SK-MEL-5 (cell line): ENCODE measurements around the gene GUCD1. TPM values are rescaled to one million over a fixed set of nuclear protein-coding genes. Genes with fewer than 3 reads are reported as not detected.

ENCODE experiments used
- DNase-seq: peaks from one replicate; pipeline ENCODE4 v3.0.0-alpha.2; 2016; ENCODE audit warnings: low read depth, low spot score
- in situ Hi-C: cut with HindIII; loops from 2 replicates; pipeline ENCODE4 v1.10.0; 2016; ENCODE audit warnings: low sequenced_read_pairs, high pct_unique_total_duplicates, low pct_unique_long_range_greater_than_20kb
- total RNA-seq: library from RNA; depleted of rRNA; stranded (reverse); fragments of >200 nt; shearing (Covaris generic); gene quantifications from 2 replicates; pipeline ENCODE4 v1.2.3, GENCODE V29; 2014; rRNA removed

The GUCD1 gene
- total RNA-seq, 1 experiment from 2014 or later: 141 TPM

DNA sequence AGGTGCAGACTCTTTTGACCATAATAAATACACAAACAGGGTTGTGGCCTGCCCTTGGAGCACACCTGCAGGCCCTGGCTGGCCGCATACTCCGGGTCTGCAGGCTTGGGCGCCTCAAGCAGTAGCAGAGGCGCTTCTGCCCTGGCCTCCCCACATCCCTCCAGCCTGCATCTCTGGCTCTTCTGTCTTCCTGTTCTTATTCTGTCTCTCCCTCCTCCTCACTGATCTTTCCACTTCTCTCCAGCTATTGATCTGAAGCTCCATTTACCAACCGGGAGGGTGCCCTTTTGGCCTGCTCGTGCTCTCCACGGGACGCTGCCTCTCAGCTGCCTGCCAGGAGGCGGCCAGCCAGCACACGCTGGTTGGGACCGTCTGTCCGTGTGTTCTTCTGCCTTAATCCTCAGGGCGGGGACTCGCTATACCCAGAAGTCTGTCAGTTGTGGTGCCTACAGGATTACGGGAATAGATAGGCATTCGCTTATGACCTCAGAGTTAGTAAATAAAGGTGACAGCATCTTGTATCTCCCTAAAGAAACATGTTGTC, 54.6 kb downstream of the GUCD1 start:
- no peak for DNase-seq
- in situ Hi-C loops: no loop called here

DNA sequence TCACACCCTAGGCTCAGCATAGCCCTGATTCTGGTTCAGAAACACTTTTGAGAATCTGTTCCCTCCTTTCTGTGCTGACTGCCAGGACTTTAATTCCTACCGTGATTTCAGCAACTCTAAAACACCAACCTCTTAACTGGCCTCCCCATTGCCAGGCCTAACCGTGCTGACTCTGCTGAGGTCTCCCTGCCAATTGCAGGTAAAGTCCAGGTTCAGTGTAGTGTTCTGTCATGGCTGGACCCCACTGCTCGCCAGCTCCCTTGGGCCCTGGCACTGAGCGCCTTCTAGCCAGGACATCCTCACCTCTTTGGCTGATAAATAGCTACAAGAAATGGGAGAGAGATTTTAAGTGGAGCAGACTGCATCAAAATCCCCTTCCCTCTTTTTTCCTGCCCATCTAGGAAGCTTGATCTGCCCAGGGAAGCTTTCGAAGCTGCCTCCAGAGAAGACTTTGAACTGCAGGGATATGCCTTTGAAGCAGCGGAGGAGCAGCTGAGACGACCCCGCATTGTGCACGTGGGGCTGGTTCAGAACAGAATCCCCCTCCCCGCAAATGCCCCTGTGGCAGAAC, 55.1 kb downstream of the GUCD1 start:
- in situ Hi-C loops: no loop called here
- DNase-seq: no peak

DNA sequence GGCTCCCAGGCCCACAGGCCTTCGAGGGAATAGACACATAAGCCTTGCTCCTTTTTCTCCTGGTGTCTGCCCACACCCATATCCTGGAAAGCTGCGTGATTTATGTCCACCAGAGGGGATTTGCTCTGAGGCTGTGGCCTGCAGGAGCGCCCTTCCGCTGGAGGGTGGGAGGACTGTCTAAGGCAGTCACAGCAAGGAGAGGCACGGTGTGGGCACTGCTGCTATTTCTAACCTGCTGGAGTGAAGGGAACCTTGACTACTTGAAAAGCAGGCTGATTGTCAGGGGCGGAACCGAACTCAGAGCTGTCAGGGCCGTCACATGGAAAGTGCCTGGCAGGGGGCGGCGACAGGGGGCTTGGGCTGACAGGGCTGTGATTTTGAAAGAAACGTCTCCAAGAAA, 56.1 kb downstream of the GUCD1 start:
- no peak for DNase-seq
- in situ Hi-C loops: no loop called here

DNA sequence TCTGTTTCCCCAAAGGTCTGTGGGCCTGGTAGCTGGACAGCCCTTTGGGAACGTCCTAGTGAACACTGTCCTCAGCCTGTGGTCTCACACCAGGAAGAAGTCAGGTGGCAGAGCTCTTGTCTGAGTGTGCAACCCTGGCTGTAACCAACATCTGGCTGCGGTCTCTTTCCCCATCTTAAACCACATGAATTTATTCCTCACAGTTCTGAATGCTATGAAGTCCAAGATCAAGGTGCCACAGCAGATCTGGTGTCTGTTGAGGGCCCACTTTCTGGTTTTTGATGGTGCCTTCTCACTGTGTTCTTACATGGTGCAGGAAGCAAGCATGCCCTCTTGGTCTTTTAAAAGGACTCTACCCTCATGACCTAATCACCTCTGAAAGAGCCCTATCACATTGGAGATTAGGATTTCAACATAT, 57.1 kb downstream of the GUCD1 start:
- no peak for DNase-seq
- in situ Hi-C loops: no loop called here

DNA sequence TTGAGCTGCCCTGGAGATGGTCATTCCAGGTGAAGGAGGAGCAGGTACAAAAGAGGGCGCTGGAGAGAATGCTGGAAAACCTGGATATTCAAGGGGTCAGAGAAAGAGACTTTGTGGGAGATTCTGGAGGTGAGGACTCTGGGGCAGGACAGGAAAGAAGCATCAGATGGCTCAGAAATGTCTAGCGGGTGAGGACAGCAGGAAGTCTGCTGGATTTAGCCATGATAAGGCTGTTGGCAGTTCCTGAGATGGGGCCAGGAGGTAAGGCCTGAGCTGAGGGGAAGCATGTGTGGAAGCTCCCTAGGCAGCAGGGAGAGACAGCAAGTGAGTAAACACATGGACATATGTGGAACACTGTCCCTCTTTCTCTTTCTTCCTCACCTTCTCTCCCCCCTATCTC, 58.3 kb downstream of the GUCD1 start:
- DNase-seq: no peak
- in situ Hi-C loops: no loop called here

DNA sequence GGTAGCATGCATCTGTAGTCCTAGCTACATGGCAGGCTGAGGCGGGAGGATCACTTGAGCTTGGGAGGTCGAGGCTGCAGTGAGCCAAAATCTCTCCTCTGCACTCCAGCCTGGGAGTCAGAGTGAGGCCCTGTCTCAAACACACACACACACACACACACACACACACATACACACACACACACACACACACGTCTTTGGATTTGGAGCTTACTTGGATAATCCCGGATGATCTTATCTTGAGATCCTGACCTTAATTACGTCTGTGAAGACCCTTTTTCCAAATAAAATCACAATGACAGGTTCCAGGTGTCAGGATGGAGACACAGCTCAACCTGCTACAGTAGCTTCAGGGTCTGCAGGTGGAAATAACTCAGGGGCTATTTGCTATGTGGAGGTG, 58.7 kb downstream of the GUCD1 start:
- no peak for DNase-seq
- in situ Hi-C loops: no loop called here

DNA sequence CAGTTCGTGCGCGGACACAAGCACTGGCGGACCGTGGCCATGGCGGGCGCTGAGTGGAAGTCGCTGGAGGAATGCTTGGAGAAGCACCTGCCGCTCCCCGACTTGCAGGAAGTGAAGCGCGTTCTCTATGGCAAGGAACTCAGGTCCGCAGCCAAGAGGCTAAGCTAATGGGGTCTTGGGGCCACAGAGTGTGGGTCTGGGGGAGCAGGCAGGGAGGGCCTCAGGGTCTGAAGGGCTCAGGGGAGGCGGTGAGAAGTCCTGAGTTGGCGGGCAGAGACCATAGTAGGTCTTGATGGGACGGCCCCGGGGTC, 59.6 kb downstream of the GUCD1 start:
- in situ Hi-C loops: no loop called here
- no peak for DNase-seq

DNA sequence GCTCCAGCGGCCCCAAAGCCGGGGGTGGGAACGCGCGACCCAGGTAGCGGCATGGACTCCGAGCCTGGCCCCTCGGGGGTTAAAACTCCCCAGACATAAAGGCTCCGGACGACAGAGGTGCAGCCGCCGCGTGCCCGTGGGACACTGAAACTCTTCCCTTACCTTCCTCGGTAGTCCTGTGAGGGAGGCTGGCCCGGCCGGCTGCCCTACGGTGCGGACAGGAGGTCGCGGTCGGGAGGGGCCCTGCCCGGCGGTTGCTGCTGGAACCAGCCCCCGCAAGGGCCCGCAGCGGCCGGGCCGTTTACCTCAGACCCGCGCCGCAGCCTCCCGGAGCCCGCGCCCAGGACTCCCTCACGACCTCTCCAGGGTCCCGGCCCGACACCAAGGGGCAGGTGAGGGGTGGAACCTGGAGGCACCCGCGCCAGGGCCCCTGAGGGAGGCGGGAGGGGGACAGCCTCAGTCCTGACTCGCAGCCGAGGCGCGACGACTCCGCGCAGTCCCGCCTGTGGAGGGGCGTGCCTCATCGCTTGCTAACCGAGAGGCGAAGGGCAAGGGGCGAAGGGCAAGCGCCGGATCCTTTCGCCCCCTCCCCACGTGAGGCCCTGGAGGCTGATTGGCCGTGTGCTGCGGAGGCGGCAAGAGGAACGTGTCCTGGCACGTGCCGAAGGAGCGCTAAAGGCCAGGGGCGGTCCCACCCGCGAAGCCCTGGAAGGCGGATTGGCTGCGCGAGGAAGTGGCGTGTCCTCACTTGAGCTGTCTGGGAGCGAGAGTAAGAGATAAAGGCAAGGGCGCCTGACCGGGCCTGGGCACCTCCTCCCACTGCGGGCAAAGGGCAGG, 60.2 kb downstream of the GUCD1 start, which contains the start of gene UPB1:
Gene UPB1, plus strand, starts transcription at position 805 of the 837 bp plus-strand sequence. CDS start 72 bp downstream, outside the sequence.
- in situ Hi-C loops: no loop called here
- DNase-seq: no peak

DNA sequence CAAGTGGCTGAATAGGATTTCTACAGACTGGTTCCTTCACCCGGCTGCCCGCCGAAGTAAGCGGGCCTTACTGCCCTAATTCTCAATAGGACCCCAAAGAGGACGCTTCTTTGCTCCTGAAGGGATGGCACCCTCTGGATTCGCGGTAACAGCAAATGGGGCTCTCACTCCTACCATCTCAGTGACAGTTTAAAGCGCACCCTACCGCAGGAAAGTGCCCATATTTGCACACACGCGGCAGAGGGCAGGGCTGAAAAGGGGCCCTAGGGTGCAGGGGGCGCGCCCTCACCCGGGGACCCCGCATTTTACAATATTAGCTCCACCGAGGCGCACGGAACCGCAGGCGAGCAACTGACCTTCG, 60.8 kb downstream of the GUCD1 start:
- in situ Hi-C loops: no loop called here
- no peak for DNase-seq

DNA sequence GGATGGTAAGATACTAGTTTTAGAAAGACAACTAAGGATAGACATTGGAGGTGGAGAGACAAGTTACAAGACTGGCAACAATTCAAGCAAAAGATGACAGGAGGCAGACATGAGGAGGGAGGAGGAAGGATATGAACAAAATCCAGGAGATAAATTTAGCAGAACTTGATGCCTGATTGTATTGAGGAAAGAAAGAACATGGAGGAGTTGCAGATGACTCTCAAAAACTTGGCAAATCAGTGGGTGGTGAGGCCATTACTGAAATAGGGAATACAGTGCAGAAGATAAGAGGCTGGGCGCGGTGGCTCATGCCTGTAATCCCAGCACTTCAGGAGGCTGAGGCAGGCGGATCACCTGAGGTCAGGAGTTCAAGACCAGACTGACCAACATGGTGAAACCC, 62.5 kb downstream of the GUCD1 start:
- no peak for DNase-seq
- in situ Hi-C loops: no loop called here

Other genes starting within 250 kb of the GUCD1 start
- gene ADORA2A, start 127.5 kb downstream of the GUCD1 start, total RNA-seq: 1.2 and 2.5 TPM in 2 replicates
- not detected in 2 replicates for gene UPB1, start 59.8 kb downstream of the GUCD1 start, total RNA-seq
- 142 and 174 TPM in 2 replicates for gene SNRPD3, start 861 bp upstream of the GUCD1 start, total RNA-seq
- gene LRRC75B, start 37.9 kb upstream of the GUCD1 start, total RNA-seq: 4.7 and 5.5 TPM in 2 replicates
- gene GGT1, start 48.1 kb upstream of the GUCD1 start, total RNA-seq: 3.8 and 4.9 TPM in 2 replicates
- gene PIWIL3, start 219.6 kb upstream of the GUCD1 start, total RNA-seq: not detected in 2 replicates